Stimulated activated CD4-positive, alpha-beta T cell treated with anti-CD3 and anti-CD28 coated beads, Interleukin-2, amount 100 ng/mL, for 4 hours (primary cell): ENCODE measurements around the gene MSL3.

Source experiments
- DNase-seq: peaks from one replicate; pipeline ENCODE4 v3.0.0-alpha.2; 2020; ENCODE audit warnings: low read depth

Gene MSL3

GRCh38 chrX:11759461-11760311 lies 1.6 kb downstream of the MSL3 start:
- peak; percentile 51 for DNase-seq

- no peak for DNase-seq
Measured at GRCh38 chrX:11760958-11761357, 2.9 kb downstream of the MSL3 start.

GRCh38 chrX:11764602-11765067 lies 6.6 kb downstream of the MSL3 start:
- no peak for DNase-seq

- DNase-seq: no peak
Measured at GRCh38 chrX:11765449-11765848, 7.4 kb downstream of the MSL3 start.

GRCh38 chrX:11766487-11766886 lies 8.4 kb downstream of the MSL3 start:
- DNase-seq: no peak

- no peak for DNase-seq
Measured at GRCh38 chrX:11768039-11768438, 10.0 kb downstream of the MSL3 start.

GRCh38 chrX:11770320-11770719 lies 12.3 kb downstream of the MSL3 start:
- peak; percentile 28 for DNase-seq

- no peak for DNase-seq
Measured at GRCh38 chrX:11778230-11778629, 20.2 kb downstream of the MSL3 start.

- no peak for DNase-seq
Measured at GRCh38 chrX:11781133-11781532, 23.1 kb downstream of the MSL3 start.

- DNase-seq: no peak
Measured at GRCh38 chrX:11781734-11782370, 23.8 kb downstream of the MSL3 start.

GRCh38 chrX:11784543-11784942 lies 26.5 kb downstream of the MSL3 start:
- no peak for DNase-seq

GRCh38 chrX:11786862-11787261 lies 28.8 kb downstream of the MSL3 start:
- no peak for DNase-seq

- DNase-seq: peak; percentile 42
Measured at GRCh38 chrX:11787564-11787963, 29.5 kb downstream of the MSL3 start.

- no peak for DNase-seq
Measured at GRCh38 chrX:11789809-11790208, 31.8 kb downstream of the MSL3 start.

GRCh38 chrX:11791090-11791489 lies 33.1 kb downstream of the MSL3 start:
- DNase-seq: no peak

GRCh38 chrX:11791537-11791936 lies 33.5 kb downstream of the MSL3 start:
- no peak for DNase-seq

- peak; percentile 61 for DNase-seq
Measured at GRCh38 chrX:11792461-11793421, 34.7 kb downstream of the MSL3 start.

- DNase-seq: no peak
Measured at GRCh38 chrX:11793734-11794133, 35.7 kb downstream of the MSL3 start.

GRCh38 chrX:11813341-11813740 lies 55.3 kb downstream of the MSL3 start:
- no peak for DNase-seq
